Heart left ventricle (tissue), 13 donors: ENCODE results near the gene ASCL2.

Experiments used
- POLR2A ChIP-seq, 2 donors: fragments of 450-650 bp; IDR thresholded peaks; one replicate each; pipeline ENCODE4 v1.6.1; 2017; ENCODE audit warnings: antibody characterized with exemption in 2 of 2, mild to moderate bottlenecking in 2 of 2, moderate library complexity in 2 of 2
- TF ChIP-seq, protein P1 (sequence below), 12 donors: fragments of 200-600 bp; sonication (generic) in 4 of 12; IDR thresholded peaks; one replicate each; pipeline versions ENCODE4 v1.5.0 to v1.8.0; 2018 to 2022; ENCODE audit warnings: antibody characterized with exemption in 12 of 12, mild to moderate bottlenecking in 5 of 12
- donor health status: ischemic (EF 13 %, LVEDD 7.1; RV severe dilation, severe dysfunction).
- donor health status: DM: no; HTN: yes; CAD: no.
- donor health status: DM: no; HTN: no; CAD: no.
- donor health status: ischemic (EF 25% LVEDD 6.9; RV normal size, moderate dysfunction).
- donor health status: ischemic (EF 25% LVEDD 5.7; RV mildly dilated, moderate dysfunction).
- donor health status: ischemic (EF 35%, LVEDD 5.7; RV mildly dilated, moderate dysfunction).
- donor health status: nonischemic (EF 11% LVEDD 7.7; RV severe dilation, severe dysfunction).
- donor health status: DM: yes; HTN: yes; CAD: no.
- donor health status: PGD.
- donor health status: ischemic (EF 29% LVEDD 5.4; RV normal size, mild dysfunction).
- donor health status: nonischemic (EF 23%, LVEDD 6.1; RV moderate dilation, normal function).

DNA sequence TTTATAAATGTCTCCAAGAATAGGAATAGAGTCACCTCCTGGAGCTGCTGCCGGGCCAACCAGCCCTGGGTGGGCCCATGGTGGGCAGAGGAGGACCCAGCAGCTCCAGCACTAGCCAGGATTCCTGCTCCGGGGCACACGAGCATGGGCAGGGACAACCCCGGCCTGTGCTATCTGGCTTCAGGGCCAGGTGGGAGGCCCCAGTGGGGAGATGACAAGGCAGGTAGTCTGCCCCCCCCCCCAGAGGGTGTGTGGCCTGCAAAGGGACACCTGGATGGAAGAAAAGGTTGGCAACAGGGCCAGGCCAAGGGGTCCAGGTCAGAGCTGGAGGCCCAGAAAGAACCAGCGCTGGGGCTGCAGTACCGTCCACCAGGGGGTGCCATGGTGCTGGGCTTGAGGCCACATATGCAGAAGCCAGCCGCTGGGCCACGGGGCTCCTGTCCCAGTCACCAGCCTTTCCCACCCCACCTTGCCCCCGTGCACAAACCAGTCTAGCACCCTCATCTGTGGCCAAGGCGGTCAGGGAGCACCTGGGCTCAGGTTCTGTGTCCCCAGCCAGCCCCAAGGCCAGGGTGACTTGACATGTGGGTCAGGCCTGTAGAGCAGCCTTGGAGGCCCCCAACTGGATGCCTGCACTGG, 34.9 kb upstream of the ASCL2 start:
- TF ChIP-seq, protein P1, sequence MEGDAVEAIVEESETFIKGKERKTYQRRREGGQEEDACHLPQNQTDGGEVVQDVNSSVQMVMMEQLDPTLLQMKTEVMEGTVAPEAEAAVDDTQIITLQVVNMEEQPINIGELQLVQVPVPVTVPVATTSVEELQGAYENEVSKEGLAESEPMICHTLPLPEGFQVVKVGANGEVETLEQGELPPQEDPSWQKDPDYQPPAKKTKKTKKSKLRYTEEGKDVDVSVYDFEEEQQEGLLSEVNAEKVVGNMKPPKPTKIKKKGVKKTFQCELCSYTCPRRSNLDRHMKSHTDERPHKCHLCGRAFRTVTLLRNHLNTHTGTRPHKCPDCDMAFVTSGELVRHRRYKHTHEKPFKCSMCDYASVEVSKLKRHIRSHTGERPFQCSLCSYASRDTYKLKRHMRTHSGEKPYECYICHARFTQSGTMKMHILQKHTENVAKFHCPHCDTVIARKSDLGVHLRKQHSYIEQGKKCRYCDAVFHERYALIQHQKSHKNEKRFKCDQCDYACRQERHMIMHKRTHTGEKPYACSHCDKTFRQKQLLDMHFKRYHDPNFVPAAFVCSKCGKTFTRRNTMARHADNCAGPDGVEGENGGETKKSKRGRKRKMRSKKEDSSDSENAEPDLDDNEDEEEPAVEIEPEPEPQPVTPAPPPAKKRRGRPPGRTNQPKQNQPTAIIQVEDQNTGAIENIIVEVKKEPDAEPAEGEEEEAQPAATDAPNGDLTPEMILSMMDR (IDR thresholded peaks at IDR 0.05): peak; percentile 85 to 97 (median 92)
- no peak for TF ChIP-seq POLR2A (IDR thresholded peaks at IDR 0.05)
